ENCODE measurements around the gene DHX34.

- no peak for TF ChIP-seq SUZ12 (IDR thresholded peaks at IDR 0.05; ENCODE audit: extremely low read depth, insufficient read depth, insufficient read length)
- no peak for TF ChIP-seq YY1 (IDR thresholded peaks at IDR 0.05; ENCODE audit: insufficient read depth, insufficient read length)
Observed at GRCh38 chr19:47391510-47392223, 42.6 kb downstream of the DHX34 start.

Measured in NT2/D1 (cell line).